ENCODE measurements around the gene PKIB. TPM values are rescaled to one million over a fixed set of nuclear protein-coding genes. Genes with fewer than 3 reads are reported as not detected.

PKIB gene
- total RNA-seq, 3 donors from 2014 or later = 0.56 TPM; not detected in 2

DNA sequence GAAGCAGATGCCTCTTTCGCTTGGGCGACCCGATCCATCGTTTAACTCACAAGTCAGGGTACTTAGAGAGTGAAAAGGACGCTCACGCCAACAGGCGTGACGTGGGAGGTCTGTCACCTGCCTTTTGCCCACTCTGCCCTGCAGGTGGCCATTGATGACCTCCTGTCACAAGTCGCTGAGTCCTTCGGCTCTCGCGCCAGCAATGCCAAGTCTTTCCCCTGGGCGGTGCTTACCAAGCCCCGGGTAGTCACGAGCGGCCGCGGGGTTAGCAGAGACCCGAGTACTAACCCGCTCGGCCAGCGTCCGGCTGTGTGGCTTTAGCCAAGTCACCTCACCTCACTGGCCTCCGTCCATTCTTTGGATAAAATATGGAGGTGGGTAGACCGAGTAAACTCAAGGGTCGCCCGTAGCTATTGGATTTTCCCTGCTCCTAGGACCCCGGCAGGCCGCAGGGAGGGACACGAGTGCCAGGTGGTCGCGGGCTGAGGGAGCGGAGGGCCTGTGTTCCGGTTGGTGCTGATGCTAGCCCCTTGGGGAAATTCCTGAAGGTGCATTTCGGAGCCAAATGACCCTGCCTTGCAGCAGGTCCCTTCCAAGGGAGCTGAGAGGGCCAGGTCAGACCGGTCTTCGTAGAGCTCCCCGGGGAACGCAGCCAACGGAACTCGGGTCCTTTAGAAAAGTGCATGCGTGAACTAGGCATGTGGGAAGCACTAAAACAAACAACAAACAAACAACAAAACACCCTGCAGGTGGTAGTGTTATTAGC is 668 bp downstream of the PKIB start:
- Mint-ChIP-seq H3K9me3 (no peaks in the 10 kb centered on the region), H3K36me3 (ENCODE audit: insufficient read depth) (no peaks in the 10 kb centered on the region), H3K4me1 (ENCODE audit: low read depth) (peaks cover 20% of the 10 kb centered on the region), H3K4me3 (peak overlapping the region; percentile 75), H3K27me3 (ENCODE audit: low read depth) (peaks cover 44% of the 10 kb centered on the region)
- ATAC-seq (peak; percentile 54 to 57), DNase-seq (no peak)

DNA sequence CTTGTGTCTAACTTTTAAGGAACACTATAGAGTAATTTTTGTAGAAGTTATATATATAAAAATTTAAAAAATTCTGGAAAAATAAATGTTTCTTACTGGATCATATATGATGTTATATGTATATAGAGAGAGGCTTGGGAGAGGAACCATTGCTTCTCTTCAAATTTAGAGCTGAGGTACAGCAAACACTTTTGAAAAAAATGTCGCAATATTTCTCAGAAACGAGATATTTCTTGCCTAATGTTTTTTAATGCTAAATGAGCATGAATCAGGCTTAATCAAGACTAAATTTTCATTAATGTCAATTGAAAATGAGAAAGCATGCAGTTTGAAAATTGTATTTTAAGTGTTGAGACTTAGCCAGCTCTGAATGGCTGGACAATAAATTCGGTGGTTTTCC is 2.6 kb downstream of the PKIB start:
- no peak overlapping the region for H3K4me3 Mint-ChIP-seq
- H3K4me1 Mint-ChIP-seq (ENCODE audit: low read depth) = peaks cover 20% of the 10 kb centered on the region

GRCh38 chr6:122614303-122614702 is 4.1 kb downstream of the PKIB start:
- Mint-ChIP-seq H3K27me3 (ENCODE audit: low read depth) (peaks cover 44% of the 10 kb centered on the region), H3K4me3 (no peak overlapping the region), H3K36me3 (ENCODE audit: insufficient read depth) (no peaks in the 10 kb centered on the region), H3K4me1 (ENCODE audit: low read depth) (peaks cover 20% of the 10 kb centered on the region), H3K9me3 (peaks cover 4% of the 10 kb centered on the region)
- ATAC-seq (no peak), DNase-seq (no peak)

More for the DNA sequence above, 2.6 kb downstream of the PKIB start:
- H3K9me3 Mint-ChIP-seq = peaks cover 4% of the 10 kb centered on the region
- H3K36me3 Mint-ChIP-seq (ENCODE audit: insufficient read depth) = no peaks in the 10 kb centered on the region
- DNase-seq (no peak), ATAC-seq (no peak)
- H3K27me3 Mint-ChIP-seq (ENCODE audit: low read depth) = peaks cover 50% of the 10 kb centered on the region

GRCh38 chr6:122615409-122615808 is 5.2 kb downstream of the PKIB start:
- H3K4me1 Mint-ChIP-seq (ENCODE audit: low read depth) = peaks cover 13% of the 10 kb centered on the region
- no peak overlapping the region for H3K4me3 Mint-ChIP-seq
- ATAC-seq = no peak
- H3K9me3 Mint-ChIP-seq = peaks cover 4% of the 10 kb centered on the region
- peaks cover 40% of the 10 kb centered on the region for H3K27me3 Mint-ChIP-seq (ENCODE audit: low read depth)
- DNase-seq = no peak
- no peaks in the 10 kb centered on the region for H3K36me3 Mint-ChIP-seq (ENCODE audit: insufficient read depth)

DNA sequence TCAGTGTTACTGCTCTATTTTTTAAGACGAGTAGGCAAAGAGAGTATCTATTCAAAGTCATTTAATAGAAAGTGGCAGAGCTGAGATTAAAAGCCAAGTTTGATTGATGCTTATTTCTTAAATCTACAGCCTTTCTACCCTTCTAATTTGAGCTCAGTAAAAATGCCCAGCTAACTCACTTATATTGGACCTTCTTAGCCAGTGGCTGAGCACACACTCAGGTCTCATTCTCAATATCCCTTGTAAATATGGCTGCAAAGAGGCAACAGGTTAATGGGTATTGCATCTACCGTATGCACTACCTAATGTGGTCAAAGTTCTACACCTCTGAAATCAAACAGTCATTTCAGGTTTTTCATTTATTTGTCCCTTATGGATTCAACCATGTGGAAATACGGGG is 6.7 kb downstream of the PKIB start:
- peaks cover 33% of the 10 kb centered on the region for H3K27me3 Mint-ChIP-seq (ENCODE audit: low read depth)
- peaks cover 4% of the 10 kb centered on the region for H3K9me3 Mint-ChIP-seq
- no peak for DNase-seq
- no peaks in the 10 kb centered on the region for H3K4me1 Mint-ChIP-seq (ENCODE audit: low read depth)
- no peak for ATAC-seq
- H3K36me3 Mint-ChIP-seq (ENCODE audit: insufficient read depth) = no peaks in the 10 kb centered on the region
- no peak overlapping the region for H3K4me3 Mint-ChIP-seq

GRCh38 chr6:122619309-122619708 is 9.1 kb downstream of the PKIB start:
- Mint-ChIP-seq H3K36me3 (ENCODE audit: insufficient read depth) (no peaks in the 10 kb centered on the region), H3K9me3 (peaks cover 4% of the 10 kb centered on the region), H3K27me3 (ENCODE audit: low read depth) (peaks cover 27% of the 10 kb centered on the region), H3K4me3 (no peak overlapping the region), H3K4me1 (ENCODE audit: low read depth) (no peaks in the 10 kb centered on the region)
- ATAC-seq (no peak), DNase-seq (no peak)

- DNase-seq (no peak), ATAC-seq (no peak)
- peaks cover 4% of the 10 kb centered on the region for H3K9me3 Mint-ChIP-seq
- no peaks in the 10 kb centered on the region for H3K36me3 Mint-ChIP-seq (ENCODE audit: insufficient read depth)
- H3K4me3 Mint-ChIP-seq = no peak overlapping the region
- H3K4me1 Mint-ChIP-seq (ENCODE audit: low read depth) = no peaks in the 10 kb centered on the region
- H3K27me3 Mint-ChIP-seq (ENCODE audit: low read depth) = peaks cover 23% of the 10 kb centered on the region
These were observed 10.2 kb downstream of the PKIB start for GRCh38 chr6:122620428-122620827.

DNA sequence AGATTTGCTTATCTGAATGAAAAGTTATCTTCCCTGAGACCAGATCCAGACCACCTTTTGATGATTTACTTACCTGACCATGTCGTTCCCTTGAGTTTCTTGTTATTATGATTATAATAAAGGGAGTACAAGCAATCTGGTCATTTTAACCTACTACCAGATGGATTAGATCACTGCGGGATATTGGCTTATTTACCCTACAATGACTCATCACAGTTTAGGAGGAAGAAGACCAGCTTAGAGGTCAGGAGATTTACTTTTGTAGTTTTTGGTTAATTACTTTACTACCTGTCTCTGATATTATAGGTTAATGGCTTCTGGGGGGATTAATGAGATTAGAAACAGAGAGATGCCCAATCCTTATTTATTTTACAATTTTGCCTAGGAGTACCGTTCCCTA is 10.7 kb downstream of the PKIB start:
- H3K4me1 Mint-ChIP-seq (ENCODE audit: low read depth) = no peaks in the 10 kb centered on the region
- H3K27me3 Mint-ChIP-seq (ENCODE audit: low read depth) = peaks cover 21% of the 10 kb centered on the region
- DNase-seq (no peak), ATAC-seq (no peak)
- no peak overlapping the region for H3K4me3 Mint-ChIP-seq
- peaks cover 4% of the 10 kb centered on the region for H3K9me3 Mint-ChIP-seq
- H3K36me3 Mint-ChIP-seq (ENCODE audit: insufficient read depth) = no peaks in the 10 kb centered on the region

DNA sequence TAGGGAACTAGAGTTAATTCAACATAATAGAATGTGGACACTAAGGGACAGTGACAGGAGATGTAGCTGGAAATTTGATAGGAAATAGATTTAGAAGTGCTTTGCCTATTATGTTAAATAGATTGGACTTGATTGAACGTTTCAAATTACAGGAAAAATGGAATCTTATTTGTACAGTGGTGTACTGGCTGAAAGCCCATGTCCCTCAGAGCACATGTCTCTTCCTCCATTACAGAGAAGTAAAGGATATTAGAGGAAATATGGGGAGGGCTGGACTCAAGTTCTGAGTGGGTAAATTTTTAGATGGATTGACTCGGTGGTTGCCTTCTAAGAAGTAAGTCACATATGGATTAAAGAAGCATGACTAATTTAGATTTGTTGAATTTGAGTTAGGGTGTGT is 11.4 kb downstream of the PKIB start:
- Mint-ChIP-seq H3K27me3 (ENCODE audit: low read depth) (peaks cover 16% of the 10 kb centered on the region), H3K4me3 (no peak overlapping the region), H3K36me3 (ENCODE audit: insufficient read depth) (no peaks in the 10 kb centered on the region), H3K9me3 (no peaks in the 10 kb centered on the region), H3K4me1 (ENCODE audit: low read depth) (no peaks in the 10 kb centered on the region)
- no peak for ATAC-seq
- no peak for DNase-seq

GRCh38 chr6:122622479-122622878 is 12.3 kb downstream of the PKIB start:
- H3K36me3 Mint-ChIP-seq (ENCODE audit: insufficient read depth) = no peaks in the 10 kb centered on the region
- no peak for DNase-seq
- no peak overlapping the region for H3K4me3 Mint-ChIP-seq
- no peaks in the 10 kb centered on the region for H3K9me3 Mint-ChIP-seq
- peaks cover 16% of the 10 kb centered on the region for H3K27me3 Mint-ChIP-seq (ENCODE audit: low read depth)
- ATAC-seq = no peak
- H3K4me1 Mint-ChIP-seq (ENCODE audit: low read depth) = no peaks in the 10 kb centered on the region

DNA sequence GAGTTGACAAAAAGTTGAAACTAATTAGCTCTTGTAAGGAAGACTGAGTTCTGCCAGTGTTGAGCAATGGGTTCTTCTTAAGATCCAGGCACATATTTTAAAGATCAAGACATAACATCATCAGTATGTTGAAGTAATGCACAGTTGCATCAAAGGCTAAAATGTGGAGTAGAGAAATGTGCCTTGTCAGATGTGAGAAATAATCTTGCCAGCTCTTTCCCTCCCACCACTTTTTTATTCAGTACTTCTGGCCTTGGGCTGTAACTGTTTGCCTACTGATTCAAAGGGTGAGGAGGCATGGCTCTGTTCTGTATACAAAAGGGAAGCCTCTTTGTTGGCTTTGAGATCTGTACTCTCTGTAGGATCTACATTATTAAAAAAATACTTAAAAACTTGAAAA is 13.1 kb downstream of the PKIB start:
- no peaks in the 10 kb centered on the region for H3K9me3 Mint-ChIP-seq
- H3K4me1 Mint-ChIP-seq (ENCODE audit: low read depth) = no peaks in the 10 kb centered on the region
- ATAC-seq (no peak), DNase-seq (no peak)
- H3K4me3 Mint-ChIP-seq = no peak overlapping the region
- no peaks in the 10 kb centered on the region for H3K36me3 Mint-ChIP-seq (ENCODE audit: insufficient read depth)
- peaks cover 17% of the 10 kb centered on the region for H3K27me3 Mint-ChIP-seq (ENCODE audit: low read depth)

GRCh38 chr6:122624853-122625252 is 14.6 kb downstream of the PKIB start:
- Mint-ChIP-seq H3K36me3 (ENCODE audit: insufficient read depth) (no peaks in the 10 kb centered on the region), H3K4me3 (no peak overlapping the region), H3K27me3 (ENCODE audit: low read depth) (peaks cover 15% of the 10 kb centered on the region), H3K4me1 (ENCODE audit: low read depth) (no peaks in the 10 kb centered on the region), H3K9me3 (no peaks in the 10 kb centered on the region)
- no peak for ATAC-seq
- no peak for DNase-seq

DNA sequence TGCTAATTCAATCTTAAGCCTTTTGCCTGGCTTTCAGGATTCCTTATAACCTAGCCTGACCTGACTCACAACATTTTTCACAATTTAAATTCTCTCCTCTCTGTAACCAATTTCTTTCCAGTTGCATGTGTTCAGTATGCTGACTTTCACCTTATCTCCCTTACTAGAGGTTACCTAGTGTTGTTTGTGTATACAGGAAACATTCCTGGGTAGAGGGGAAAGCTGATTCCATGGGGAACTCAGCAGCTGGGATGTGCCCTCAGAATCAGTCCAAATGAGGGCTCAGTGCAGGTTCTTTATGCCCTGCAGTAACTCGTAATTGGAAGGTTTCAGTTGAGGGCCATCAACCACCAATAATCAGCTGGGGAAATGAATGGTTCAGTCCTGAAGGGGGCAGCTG is 18.5 kb downstream of the PKIB start:
- no peaks in the 10 kb centered on the region for H3K9me3 Mint-ChIP-seq
- H3K27me3 Mint-ChIP-seq (ENCODE audit: low read depth) = peaks cover 5% of the 10 kb centered on the region
- ATAC-seq = no peak

DNA sequence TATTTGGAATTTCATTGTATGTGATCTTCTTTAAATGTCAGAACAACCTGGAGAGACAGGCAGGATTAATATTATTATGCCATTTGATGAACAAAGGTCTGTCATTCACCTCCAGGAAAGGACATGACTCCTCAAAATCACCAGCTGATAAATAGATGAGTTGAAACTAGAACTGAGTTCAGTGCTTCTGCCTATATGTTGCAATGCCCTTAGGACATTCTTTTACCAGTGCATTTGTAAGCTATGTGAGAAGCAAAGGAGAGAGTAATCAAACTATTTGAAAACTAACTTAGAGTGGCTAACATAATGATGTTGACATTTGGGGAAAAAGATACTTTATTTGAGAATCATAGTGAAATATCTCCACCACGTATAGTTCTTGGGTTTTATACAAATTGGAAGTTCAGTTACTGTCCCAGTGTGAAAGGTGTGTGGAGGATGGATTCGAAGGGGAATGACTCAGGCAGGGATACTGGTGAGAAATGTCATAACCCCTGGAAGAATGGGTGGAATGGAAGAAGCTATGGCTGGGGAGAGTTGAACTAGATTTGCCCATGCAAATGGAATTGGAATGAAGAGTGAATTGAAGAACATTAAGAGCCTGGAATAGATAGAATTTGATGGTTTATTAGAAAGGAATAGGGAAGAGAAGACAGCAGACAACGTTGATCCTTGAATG is 21.5 kb downstream of the PKIB start:
- Mint-ChIP-seq H3K4me1 (ENCODE audit: low read depth) (no peaks in the 10 kb centered on the region), H3K36me3 (ENCODE audit: insufficient read depth) (no peaks in the 10 kb centered on the region), H3K27me3 (ENCODE audit: low read depth) (peaks cover 5% of the 10 kb centered on the region), H3K4me3 (no peak overlapping the region), H3K9me3 (no peaks in the 10 kb centered on the region)
- DNase-seq (no peak), ATAC-seq (no peak)

More for the DNA sequence above, 18.5 kb downstream of the PKIB start:
- H3K4me3 Mint-ChIP-seq = no peak overlapping the region
- H3K4me1 Mint-ChIP-seq (ENCODE audit: low read depth) = no peaks in the 10 kb centered on the region
- DNase-seq = no peak
- H3K36me3 Mint-ChIP-seq (ENCODE audit: insufficient read depth) = no peaks in the 10 kb centered on the region

DNA sequence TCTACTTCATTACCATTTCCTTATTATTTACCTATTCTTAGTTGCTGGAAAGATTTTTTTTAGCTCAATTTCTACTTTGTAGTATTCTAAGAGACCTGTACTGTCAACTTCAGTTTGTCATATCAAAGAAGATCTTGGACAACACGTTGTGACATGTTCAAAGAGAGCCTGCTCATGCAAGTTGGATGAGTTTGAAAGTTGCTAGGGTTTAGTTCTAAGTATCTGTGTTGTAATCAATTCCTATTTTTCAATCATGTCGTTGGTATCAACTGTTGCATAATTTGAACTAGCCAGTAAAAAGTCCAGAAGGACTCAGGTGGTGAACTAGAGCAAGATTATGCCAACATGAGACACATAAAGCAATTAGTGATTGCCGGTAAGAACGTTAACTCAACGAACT is 30.2 kb downstream of the PKIB start:
- no peak for ATAC-seq
- H3K36me3 Mint-ChIP-seq (ENCODE audit: insufficient read depth) = no peaks in the 10 kb centered on the region
- no peaks in the 10 kb centered on the region for H3K9me3 Mint-ChIP-seq
- no peaks in the 10 kb centered on the region for H3K4me1 Mint-ChIP-seq (ENCODE audit: low read depth)
- no peak overlapping the region for H3K4me3 Mint-ChIP-seq
- no peaks in the 10 kb centered on the region for H3K27me3 Mint-ChIP-seq (ENCODE audit: low read depth)
- no peak for DNase-seq
